Cardiac muscle cell (in vitro differentiated cells and primary cell): ENCODE results near the gene OXER1. TPM values are rescaled to one million over a fixed set of nuclear protein-coding genes. Genes with fewer than 3 reads are reported as not detected.

ENCODE experiments used
- DNase-seq, 2 donors: peaks; one replicate each; pipeline versions ENCODE4 v3.0.0 to v3.0.0-alpha.2; 2010 to 2017; ENCODE audit warnings: low read depth in 1 of 2, low spot score in 1 of 2
- H3K27ac ChIP-seq: fragments of 200-600 bp; sonication (generic); 2 replicates; pipeline ENCODE4 v1.5.1; 2016
- H3K27me3 ChIP-seq: fragments of 200-600 bp; sonication (generic); 2 replicates; pipeline ENCODE4 v1.6.0; 2016; ENCODE audit warnings: control low read depth
- H3K36me3 ChIP-seq: fragments of 200-600 bp; sonication (generic); 2 replicates; pipeline ENCODE4 v1.5.1; 2016; ENCODE audit warnings: control low read depth
- H3K4me1 ChIP-seq: fragments of 200-600 bp; sonication (generic); 2 replicates; pipeline ENCODE4 v1.8.1; 2017; ENCODE audit warnings: low read depth, mild to moderate bottlenecking, mixed run types
- H3K4me3 ChIP-seq: fragments of 200-600 bp; sonication (generic); 2 replicates; pipeline ENCODE4 v1.5.1; 2016; ENCODE audit warnings: mild to moderate bottlenecking
- H3K9me3 ChIP-seq: fragments of 200-600 bp; sonication (generic); 2 replicates; pipeline ENCODE4 v1.5.1; 2017; ENCODE audit warnings: low read depth, mild to moderate bottlenecking, control low read depth
- polyA plus RNA-seq: library from polyadenylated mRNA; unstranded; fragments of >200 nt; fragmentation: Nextera tagmentation; extraction: Ambion mirVana; gene quantifications from 2 replicates; pipeline ENCODE4 v1.2.1, GENCODE V29; 2016
- total RNA-seq: library from RNA; depleted of rRNA; stranded (reverse); fragments of >200 nt; gene quantifications from 2 replicates; pipeline ENCODE4 v1.2.3, GENCODE V29; 2016
- TF ChIP-seq, protein P1 (sequence below): IDR thresholded peaks from 2 replicates; pipeline ENCODE4 v1.5.1; 2012; ENCODE audit warnings: low read depth, mild to moderate bottlenecking, low read length

Gene OXER1
- total and polyA plus RNA-seq, 2 experiments from 2014 or later: 0.15 to 0.48 TPM

DNA sequence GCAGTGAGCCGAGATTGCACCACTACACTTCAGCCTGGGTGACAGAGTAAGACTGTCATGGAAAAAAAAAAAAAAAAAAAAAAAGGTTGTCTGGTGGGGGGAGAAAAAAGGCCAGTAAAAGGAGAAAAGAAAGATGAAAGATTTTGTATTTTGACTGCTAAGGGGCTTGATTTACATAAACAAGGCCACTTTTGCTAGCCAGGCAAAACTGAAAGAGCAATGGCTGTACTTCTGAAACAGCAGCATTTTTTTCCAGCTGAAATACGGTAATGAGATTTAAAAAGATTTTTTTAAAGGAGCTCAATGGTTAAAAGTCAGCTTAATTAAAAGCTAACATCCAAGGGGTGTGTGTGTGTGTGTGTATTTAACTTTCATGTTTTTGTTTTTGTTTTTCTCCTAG, 11.3 kb upstream of the OXER1 start:
- no peak overlapping the region for H3K4me3 ChIP-seq
- no peaks in the 10 kb centered on the region for H3K36me3 ChIP-seq
- H3K27me3 ChIP-seq: no peaks in the 10 kb centered on the region
- no peaks in the 10 kb centered on the region for H3K9me3 ChIP-seq
- no peak for DNase-seq
- no peaks in the 10 kb centered on the region for H3K4me1 ChIP-seq
- no peak overlapping the region for H3K27ac ChIP-seq
- TF ChIP-seq, protein P1, sequence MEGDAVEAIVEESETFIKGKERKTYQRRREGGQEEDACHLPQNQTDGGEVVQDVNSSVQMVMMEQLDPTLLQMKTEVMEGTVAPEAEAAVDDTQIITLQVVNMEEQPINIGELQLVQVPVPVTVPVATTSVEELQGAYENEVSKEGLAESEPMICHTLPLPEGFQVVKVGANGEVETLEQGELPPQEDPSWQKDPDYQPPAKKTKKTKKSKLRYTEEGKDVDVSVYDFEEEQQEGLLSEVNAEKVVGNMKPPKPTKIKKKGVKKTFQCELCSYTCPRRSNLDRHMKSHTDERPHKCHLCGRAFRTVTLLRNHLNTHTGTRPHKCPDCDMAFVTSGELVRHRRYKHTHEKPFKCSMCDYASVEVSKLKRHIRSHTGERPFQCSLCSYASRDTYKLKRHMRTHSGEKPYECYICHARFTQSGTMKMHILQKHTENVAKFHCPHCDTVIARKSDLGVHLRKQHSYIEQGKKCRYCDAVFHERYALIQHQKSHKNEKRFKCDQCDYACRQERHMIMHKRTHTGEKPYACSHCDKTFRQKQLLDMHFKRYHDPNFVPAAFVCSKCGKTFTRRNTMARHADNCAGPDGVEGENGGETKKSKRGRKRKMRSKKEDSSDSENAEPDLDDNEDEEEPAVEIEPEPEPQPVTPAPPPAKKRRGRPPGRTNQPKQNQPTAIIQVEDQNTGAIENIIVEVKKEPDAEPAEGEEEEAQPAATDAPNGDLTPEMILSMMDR: no peak

DNA sequence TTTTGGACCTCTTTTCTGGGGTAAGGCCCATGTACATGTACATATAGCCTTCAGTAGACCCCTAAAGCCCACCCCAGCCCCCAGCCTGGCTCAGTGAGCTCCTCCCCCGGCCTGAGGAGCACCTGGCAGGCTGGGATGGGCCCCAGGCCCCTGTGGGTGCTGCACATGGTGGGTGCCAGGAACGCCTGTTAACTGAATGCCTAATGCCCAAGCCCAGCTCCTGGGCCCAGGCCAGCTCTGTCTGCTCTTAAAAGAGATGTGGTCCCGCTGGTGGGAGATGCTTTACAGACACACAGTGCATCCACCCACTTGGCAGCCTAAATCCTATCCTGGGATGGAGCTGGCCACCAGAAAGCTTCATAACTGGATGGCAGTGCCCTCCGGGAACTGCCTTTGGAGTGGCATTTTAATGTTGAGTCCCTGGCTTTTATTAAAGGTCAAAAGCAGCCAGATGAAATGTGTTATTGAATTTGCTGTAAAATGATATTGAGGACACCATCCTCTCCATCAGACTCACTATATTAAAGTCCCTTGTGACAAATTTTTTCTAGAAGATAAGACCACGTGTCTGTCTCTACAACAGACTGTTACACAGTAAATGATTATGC, 7.7 kb upstream of the OXER1 start:
- H3K9me3 ChIP-seq: no peaks in the 10 kb centered on the region
- H3K4me1 ChIP-seq: no peaks in the 10 kb centered on the region
- no peak for DNase-seq
- H3K27ac ChIP-seq: no peak overlapping the region
- H3K4me3 ChIP-seq: no peak overlapping the region
- no peaks in the 10 kb centered on the region for H3K36me3 ChIP-seq
- TF ChIP-seq, protein P1: no peak
- no peaks in the 10 kb centered on the region for H3K27me3 ChIP-seq

DNA sequence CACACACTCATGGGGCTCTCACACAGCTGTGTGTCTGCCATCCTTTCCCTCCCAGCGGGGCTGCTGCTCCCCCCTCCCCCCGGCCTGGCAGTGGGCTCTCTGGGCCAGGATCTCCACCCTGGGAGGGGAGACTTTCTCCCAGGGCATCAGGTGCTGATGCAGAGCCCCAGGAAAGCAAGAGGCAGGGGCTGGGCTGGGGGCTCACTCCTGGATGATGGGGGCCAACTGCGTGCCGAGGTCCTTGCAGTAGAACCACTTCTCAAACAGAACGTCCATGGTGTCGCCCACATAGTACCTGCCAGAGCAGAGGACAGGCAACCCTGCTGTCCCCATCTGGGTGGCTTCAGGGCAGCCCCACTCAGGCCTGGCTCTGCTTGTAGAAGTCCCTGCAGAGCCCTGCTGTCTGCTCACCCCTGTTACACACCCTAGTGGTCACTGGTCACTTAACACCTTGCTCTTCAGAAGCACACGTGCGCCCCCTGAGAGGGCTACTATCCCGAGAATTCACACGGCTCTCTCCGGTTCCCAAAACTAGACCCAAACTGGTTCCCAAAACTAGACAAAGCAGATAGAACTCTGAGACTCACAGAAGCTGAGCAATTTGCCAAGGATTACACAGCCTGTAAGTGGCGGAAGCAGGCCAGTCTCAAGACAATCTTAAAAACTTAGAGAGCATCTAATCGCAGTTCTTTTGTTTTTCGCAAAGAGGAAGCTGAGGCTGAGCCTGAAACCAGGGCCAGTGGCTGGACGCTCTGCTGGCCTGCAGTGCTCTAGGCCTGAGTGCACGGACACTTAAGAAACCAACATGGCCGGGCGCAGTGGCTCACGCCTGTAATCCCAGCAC, 6.6 kb upstream of the OXER1 start:
- H3K36me3 ChIP-seq: no peaks in the 10 kb centered on the region
- no peak overlapping the region for H3K4me3 ChIP-seq
- no peaks in the 10 kb centered on the region for H3K4me1 ChIP-seq
- H3K27me3 ChIP-seq: no peaks in the 10 kb centered on the region
- H3K9me3 ChIP-seq: no peaks in the 10 kb centered on the region
- DNase-seq: peak; percentile 68 to 82
- TF ChIP-seq, protein P1: peak; percentile 54
- no peak overlapping the region for H3K27ac ChIP-seq

DNA sequence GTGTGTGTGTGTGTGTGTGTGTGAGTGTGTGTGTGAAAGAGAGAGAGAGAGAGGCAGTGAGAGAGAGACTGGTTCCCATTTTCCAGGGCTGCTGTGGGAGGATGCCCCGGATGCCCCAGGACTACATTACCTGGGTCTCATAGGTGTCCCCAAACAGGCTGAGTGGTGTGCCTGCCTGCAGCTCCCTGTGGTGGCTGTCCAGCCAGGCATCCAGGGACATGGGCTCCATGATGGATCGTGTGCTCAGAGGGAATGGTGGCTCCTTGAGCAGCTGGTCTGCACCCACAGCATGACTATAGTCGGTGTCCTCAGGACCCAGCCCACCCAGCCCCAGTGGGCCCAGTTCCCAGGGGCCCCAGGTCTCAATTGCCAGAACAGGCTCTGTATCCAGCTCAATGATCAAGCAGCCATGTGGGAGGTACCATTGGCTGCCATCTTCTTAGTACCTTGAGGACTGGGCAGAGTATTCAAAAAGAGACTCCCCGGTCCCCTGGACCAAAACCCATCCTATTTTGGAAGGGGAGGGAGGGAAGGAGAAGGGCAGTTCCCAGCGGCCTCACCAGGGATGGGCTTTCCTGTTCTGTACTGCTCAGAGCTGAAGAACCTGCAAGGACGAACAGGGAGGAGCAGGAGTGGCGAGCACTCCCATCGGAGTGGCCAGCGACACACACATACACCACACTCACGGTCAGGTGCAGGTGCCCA, 5.8 kb upstream of the OXER1 start:
- TF ChIP-seq, protein P1: no peak
- H3K27me3 ChIP-seq: no peaks in the 10 kb centered on the region
- no peaks in the 10 kb centered on the region for H3K9me3 ChIP-seq
- DNase-seq: no peak
- H3K27ac ChIP-seq: no peak overlapping the region
- no peak overlapping the region for H3K4me3 ChIP-seq
- H3K36me3 ChIP-seq: no peaks in the 10 kb centered on the region
- H3K4me1 ChIP-seq: no peaks in the 10 kb centered on the region

DNA sequence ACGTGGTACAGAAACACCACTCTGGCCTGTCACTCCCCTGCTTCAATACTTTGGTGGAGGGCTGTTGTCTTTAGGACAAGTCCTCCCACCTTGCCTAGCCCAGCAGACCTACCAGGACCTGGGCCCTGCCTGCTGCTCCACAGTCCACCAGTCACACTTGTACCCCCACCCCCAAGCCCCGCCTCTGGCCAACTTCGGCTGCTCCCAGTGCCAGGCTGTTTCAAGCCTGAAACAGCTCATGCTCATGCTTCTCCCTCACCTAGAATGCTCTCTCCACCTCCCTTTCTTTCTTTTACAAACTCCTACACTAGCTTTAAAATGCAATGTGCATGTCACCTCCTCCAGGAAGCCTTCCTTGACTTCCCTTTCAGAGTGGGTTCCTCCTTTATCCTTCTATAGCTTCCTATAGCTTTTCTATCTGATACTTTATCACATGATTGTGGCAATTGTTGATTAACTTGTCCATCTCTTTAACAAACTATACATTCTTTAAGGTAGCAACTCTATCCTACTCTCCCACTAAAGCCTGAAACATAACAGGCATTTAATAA, 4.8 kb upstream of the OXER1 start:
- TF ChIP-seq, protein P1: no peak
- DNase-seq: no peak
- Histone ChIP-seq H3K27ac (no peak overlapping the region), H3K36me3 (no peaks in the 10 kb centered on the region), H3K4me1 (no peaks in the 10 kb centered on the region), H3K9me3 (no peaks in the 10 kb centered on the region), H3K27me3 (no peaks in the 10 kb centered on the region), H3K4me3 (no peak overlapping the region)
